Measurements from ENCODE around the gene C10orf71. TPM values are rescaled to one million over a fixed set of nuclear protein-coding genes. Genes with fewer than 3 reads are reported as not detected.

Gene C10orf71
- total RNA-seq, 1 experiment from 2014 or later: not detected

DNA sequence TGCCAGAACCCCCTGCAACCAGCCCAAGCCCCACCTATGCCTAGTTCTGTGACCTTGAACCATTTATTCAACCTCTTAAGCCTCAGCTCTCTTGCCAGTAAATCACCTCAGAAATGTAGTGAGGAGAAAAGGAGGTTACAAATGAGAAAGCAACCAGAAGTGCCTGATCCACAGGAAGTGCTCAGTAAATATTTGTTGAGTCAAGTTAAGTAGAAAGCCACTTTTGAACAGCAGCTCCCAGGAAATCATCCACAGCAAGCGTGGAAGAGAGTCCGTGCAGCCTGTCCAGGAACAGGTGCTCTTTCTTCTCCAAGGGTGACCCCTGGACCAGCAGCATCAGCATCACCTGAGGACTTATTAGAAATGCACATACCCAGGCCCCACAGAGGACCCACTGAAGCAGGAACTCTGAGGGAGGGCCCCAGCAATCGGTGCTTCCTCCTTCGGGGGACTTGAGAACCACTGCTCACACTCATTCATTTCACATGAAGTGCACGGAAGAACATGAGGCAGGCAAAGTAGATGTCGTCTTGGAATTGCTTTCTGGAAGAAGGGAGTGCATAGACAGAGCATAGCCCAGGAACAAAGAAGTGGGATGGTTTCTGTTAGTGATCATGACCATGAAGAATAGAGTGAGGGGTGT lies 6.3 kb upstream of the C10orf71 start:
- no peaks in the 10 kb centered on the region for H4K20me1 ChIP-seq (ENCODE audit: insufficient read depth, low read depth, low read length)
- no peak overlapping the region for H3K4me3 ChIP-seq (ENCODE audit: low read length)
- H3K4me2 ChIP-seq (ENCODE audit: low read depth, low read length, poor library complexity, severe bottlenecking): no peak overlapping the region
- H3K79me2 ChIP-seq (ENCODE audit: low read length): no peaks in the 10 kb centered on the region
- H3K27me3 ChIP-seq (ENCODE audit: low read length): no peaks in the 10 kb centered on the region
- H3K9me2 ChIP-seq (replicated peaks; ENCODE audit: insufficient read depth, low read length): no peaks in the 10 kb centered on the region
- H3K36me3 ChIP-seq (ENCODE audit: insufficient read depth, low read length): no peaks in the 10 kb centered on the region
- H3K9ac ChIP-seq (ENCODE audit: low read length): no peak overlapping the region
- H3K9me3 ChIP-seq (ENCODE audit: low read length): no peaks in the 10 kb centered on the region
- no peaks in the 10 kb centered on the region for H3K4me1 ChIP-seq (ENCODE audit: low read length)
- no peak overlapping the region for H2AFZ ChIP-seq (ENCODE audit: low read length)
- no peak for DNase-seq
- H3K27ac ChIP-seq (ENCODE audit: low read length): no peak overlapping the region

DNA sequence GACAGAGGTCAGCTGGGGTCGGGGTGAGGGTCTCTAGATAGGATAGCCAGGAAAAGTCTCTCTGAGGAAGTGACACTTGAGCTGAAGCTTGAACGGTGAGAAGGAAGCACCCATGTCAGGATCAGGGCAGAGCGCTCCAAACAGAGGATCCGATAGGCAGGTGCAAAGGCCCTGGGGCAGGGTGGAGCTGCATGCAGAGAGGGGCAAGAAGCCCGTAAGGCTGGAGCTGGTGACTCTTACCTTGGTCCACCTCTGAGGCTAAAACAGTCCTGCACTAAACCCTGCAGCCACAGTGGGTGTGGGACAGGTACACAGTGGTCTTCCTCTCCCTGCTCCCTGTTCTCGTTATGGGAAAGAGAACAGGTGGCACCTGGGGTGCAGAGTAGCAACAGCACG lies 5.8 kb upstream of the C10orf71 start:
- H3K4me1 ChIP-seq (ENCODE audit: low read length): no peaks in the 10 kb centered on the region

DNA sequence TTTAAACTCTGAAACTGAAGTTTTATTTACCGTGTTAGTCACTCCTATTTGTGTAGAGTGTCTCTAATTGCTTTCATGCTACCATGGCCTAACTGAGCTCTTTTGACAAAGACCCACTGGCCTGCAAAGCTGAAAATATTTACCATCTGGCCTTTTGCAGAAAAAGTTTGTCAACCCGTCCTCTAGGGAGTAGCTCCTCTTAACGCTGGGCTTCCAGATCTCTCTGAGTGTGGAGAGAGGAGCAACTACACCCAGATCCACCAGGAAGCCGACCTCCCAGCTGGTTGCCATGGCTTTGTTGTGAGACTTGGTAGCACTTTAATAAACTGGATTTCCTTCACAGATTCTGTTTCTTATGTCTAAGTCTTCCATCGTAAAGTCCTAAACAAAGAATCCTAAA lies 4.2 kb upstream of the C10orf71 start:
- Histone ChIP-seq H3K9me2 (replicated peaks; ENCODE audit: insufficient read depth, low read length) (no peaks in the 10 kb centered on the region), H3K4me3 (ENCODE audit: low read length) (no peak overlapping the region), H3K9ac (ENCODE audit: low read length) (no peak overlapping the region), H3K4me2 (ENCODE audit: low read depth, low read length, poor library complexity, severe bottlenecking) (no peak overlapping the region), H3K4me1 (ENCODE audit: low read length) (no peaks in the 10 kb centered on the region), H3K79me2 (ENCODE audit: low read length) (no peaks in the 10 kb centered on the region), H3K9me3 (ENCODE audit: low read length) (no peaks in the 10 kb centered on the region), H2AFZ (ENCODE audit: low read length) (no peak overlapping the region), H3K36me3 (ENCODE audit: insufficient read depth, low read length) (no peaks in the 10 kb centered on the region), H3K27ac (ENCODE audit: low read length) (no peak overlapping the region), H3K27me3 (ENCODE audit: low read length) (no peaks in the 10 kb centered on the region), H4K20me1 (ENCODE audit: insufficient read depth, low read depth, low read length) (no peaks in the 10 kb centered on the region)
- no peak for DNase-seq

More for the DNA sequence above, 5.8 kb upstream of the C10orf71 start:
- H3K36me3 ChIP-seq (ENCODE audit: insufficient read depth, low read length): no peaks in the 10 kb centered on the region
- H3K9me2 ChIP-seq (replicated peaks; ENCODE audit: insufficient read depth, low read length): no peaks in the 10 kb centered on the region
- H3K27me3 ChIP-seq (ENCODE audit: low read length): no peaks in the 10 kb centered on the region
- H3K4me3 ChIP-seq (ENCODE audit: low read length): no peak overlapping the region
- no peaks in the 10 kb centered on the region for H4K20me1 ChIP-seq (ENCODE audit: insufficient read depth, low read depth, low read length)
- no peak for DNase-seq
- H3K9me3 ChIP-seq (ENCODE audit: low read length): no peaks in the 10 kb centered on the region
- H2AFZ ChIP-seq (ENCODE audit: low read length): no peak overlapping the region
- H3K27ac ChIP-seq (ENCODE audit: low read length): no peak overlapping the region
- no peaks in the 10 kb centered on the region for H3K79me2 ChIP-seq (ENCODE audit: low read length)
- no peak overlapping the region for H3K9ac ChIP-seq (ENCODE audit: low read length)
- H3K4me2 ChIP-seq (ENCODE audit: low read depth, low read length, poor library complexity, severe bottlenecking): no peak overlapping the region

DNA sequence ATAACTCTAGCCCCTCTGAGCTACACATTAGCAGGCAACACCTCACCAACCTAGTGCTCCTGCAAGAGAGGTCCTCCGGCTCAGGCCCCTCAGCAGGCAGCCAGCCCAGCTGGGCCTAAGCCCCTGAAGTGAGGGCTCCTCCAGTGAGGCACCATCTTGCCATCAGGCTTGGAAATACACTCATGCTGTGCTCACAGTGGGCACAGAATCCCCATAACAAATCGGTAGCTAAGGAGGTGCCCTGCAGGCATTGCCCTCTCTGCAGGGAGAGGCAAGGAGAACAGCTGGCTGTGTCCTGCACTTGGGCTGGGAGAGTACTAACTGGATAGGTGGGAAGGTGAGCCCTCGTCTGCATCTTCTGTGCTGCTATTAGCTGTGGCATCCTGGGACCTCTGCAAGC lies 3.7 kb upstream of the C10orf71 start:
- no peaks in the 10 kb centered on the region for H4K20me1 ChIP-seq (ENCODE audit: insufficient read depth, low read depth, low read length)
- no peaks in the 10 kb centered on the region for H3K4me1 ChIP-seq (ENCODE audit: low read length)
- no peak overlapping the region for H3K9ac ChIP-seq (ENCODE audit: low read length)
- H3K36me3 ChIP-seq (ENCODE audit: insufficient read depth, low read length): no peaks in the 10 kb centered on the region
- no peaks in the 10 kb centered on the region for H3K27me3 ChIP-seq (ENCODE audit: low read length)
- no peak for DNase-seq
- no peak overlapping the region for H3K4me3 ChIP-seq (ENCODE audit: low read length)
- no peaks in the 10 kb centered on the region for H3K9me2 ChIP-seq (replicated peaks; ENCODE audit: insufficient read depth, low read length)
- H3K27ac ChIP-seq (ENCODE audit: low read length): no peak overlapping the region
- H3K79me2 ChIP-seq (ENCODE audit: low read length): no peaks in the 10 kb centered on the region
- H3K4me2 ChIP-seq (ENCODE audit: low read depth, low read length, poor library complexity, severe bottlenecking): no peak overlapping the region
- H3K9me3 ChIP-seq (ENCODE audit: low read length): no peaks in the 10 kb centered on the region
- no peak overlapping the region for H2AFZ ChIP-seq (ENCODE audit: low read length)

DNA sequence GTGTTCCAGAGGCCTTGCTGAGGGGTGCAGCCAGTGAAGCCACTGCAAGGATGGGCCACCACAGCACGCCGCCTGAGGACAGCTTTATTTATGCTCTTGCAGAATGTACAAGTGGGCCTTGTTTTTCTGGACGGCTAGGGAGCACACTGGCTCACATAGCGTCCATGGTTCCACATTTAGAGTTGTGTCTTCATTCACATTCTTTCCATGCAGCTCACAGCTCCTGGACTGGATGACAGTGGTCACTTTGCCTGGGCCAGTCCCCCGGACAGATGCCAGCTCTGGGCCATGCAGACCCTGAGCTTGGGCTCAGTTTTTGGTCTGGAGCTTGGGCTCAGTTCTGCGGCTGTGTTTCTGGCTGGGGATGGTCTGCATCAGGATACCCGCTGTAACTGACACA lies 2.6 kb upstream of the C10orf71 start:
- H2AFZ ChIP-seq (ENCODE audit: low read length): no peak overlapping the region
- no peaks in the 10 kb centered on the region for H3K27me3 ChIP-seq (ENCODE audit: low read length)
- H3K27ac ChIP-seq (ENCODE audit: low read length): no peak overlapping the region
- no peak overlapping the region for H3K4me3 ChIP-seq (ENCODE audit: low read length)
- H3K36me3 ChIP-seq (ENCODE audit: insufficient read depth, low read length): no peaks in the 10 kb centered on the region
- H3K9ac ChIP-seq (ENCODE audit: low read length): no peak overlapping the region
- no peaks in the 10 kb centered on the region for H4K20me1 ChIP-seq (ENCODE audit: insufficient read depth, low read depth, low read length)
- H3K4me2 ChIP-seq (ENCODE audit: low read depth, low read length, poor library complexity, severe bottlenecking): no peak overlapping the region
- H3K9me3 ChIP-seq (ENCODE audit: low read length): no peaks in the 10 kb centered on the region
- H3K79me2 ChIP-seq (ENCODE audit: low read length): no peaks in the 10 kb centered on the region
- DNase-seq: no peak
- no peaks in the 10 kb centered on the region for H3K9me2 ChIP-seq (replicated peaks; ENCODE audit: insufficient read depth, low read length)
- no peaks in the 10 kb centered on the region for H3K4me1 ChIP-seq (ENCODE audit: low read length)

DNA sequence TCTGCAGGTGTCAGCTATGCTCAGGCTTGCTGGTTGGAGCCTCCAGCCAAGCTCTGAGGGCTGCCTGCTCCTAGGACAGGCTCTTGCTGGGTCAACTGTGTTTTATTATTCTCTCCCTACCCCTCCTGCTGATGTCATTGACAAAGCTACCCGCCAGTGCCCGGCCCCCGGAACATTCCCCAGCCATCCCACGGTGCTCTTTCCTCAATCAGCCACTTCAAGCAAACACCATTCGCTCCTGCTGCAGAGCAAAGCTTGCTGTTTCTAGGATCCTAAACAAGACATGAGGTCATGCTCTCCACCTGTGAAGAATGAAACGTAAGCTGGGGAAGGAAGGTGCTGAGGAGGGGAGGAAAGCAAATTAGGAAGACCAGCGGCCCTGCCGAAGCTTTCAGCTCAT lies 2.1 kb upstream of the C10orf71 start:
- H3K4me1 ChIP-seq (ENCODE audit: low read length): no peaks in the 10 kb centered on the region
- H3K4me2 ChIP-seq (ENCODE audit: low read depth, low read length, poor library complexity, severe bottlenecking): no peak overlapping the region
- no peaks in the 10 kb centered on the region for H4K20me1 ChIP-seq (ENCODE audit: insufficient read depth, low read depth, low read length)
- H3K79me2 ChIP-seq (ENCODE audit: low read length): no peaks in the 10 kb centered on the region
- no peak overlapping the region for H3K4me3 ChIP-seq (ENCODE audit: low read length)
- no peaks in the 10 kb centered on the region for H3K27me3 ChIP-seq (ENCODE audit: low read length)
- H2AFZ ChIP-seq (ENCODE audit: low read length): no peak overlapping the region
- H3K9me2 ChIP-seq (replicated peaks; ENCODE audit: insufficient read depth, low read length): no peaks in the 10 kb centered on the region
- DNase-seq: no peak
- H3K36me3 ChIP-seq (ENCODE audit: insufficient read depth, low read length): no peaks in the 10 kb centered on the region
- H3K9ac ChIP-seq (ENCODE audit: low read length): no peak overlapping the region
- H3K27ac ChIP-seq (ENCODE audit: low read length): no peak overlapping the region
- H3K9me3 ChIP-seq (ENCODE audit: low read length): no peaks in the 10 kb centered on the region

DNA sequence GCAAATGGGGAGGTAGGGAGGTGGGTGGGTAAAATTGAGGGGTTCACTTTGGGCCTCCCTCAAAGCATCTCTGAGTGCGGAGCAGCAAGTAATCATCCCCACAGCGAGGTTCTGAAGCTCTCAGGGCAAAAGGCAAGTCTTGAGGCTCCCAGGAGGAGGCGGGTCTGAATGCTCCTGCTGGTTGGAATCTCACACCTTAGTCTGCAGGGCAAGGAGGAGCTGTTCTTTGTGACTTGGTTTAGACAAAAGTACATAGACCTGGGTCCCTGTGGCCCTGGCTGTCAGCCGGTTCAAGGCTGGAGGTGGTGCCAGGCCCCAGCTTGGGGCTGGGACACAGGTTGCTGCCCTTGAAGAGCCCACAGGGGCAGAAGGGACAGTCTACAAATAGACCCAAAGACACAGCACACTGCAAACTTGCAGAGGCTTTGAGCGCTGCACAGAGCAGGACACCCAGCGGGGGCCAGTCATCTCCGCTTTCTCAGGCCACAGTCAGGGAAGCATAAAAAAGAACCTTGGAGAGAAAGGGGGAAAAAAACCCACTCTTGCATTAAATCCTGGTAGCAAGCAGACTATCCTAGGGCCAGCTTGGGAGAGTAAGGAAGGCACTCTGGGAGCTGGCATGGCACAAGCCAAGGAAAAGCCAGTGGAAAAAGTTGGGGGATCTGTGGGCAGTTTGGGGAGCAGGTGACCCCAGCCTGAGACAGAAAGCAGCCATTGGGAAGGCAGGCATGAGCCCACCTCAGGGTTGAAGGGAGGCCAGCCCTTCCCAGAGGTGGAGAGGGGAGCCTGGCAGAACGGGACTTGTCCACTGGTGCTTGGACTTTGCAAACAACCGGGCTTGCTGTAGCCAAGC lies 926 bp upstream of the C10orf71 start:
- Histone ChIP-seq H2AFZ (ENCODE audit: low read length) (no peak overlapping the region), H3K9me2 (replicated peaks; ENCODE audit: insufficient read depth, low read length) (no peaks in the 10 kb centered on the region), H3K79me2 (ENCODE audit: low read length) (no peaks in the 10 kb centered on the region), H3K27ac (ENCODE audit: low read length) (no peak overlapping the region), H3K36me3 (ENCODE audit: insufficient read depth, low read length) (no peaks in the 10 kb centered on the region), H3K4me1 (ENCODE audit: low read length) (no peaks in the 10 kb centered on the region), H3K4me2 (ENCODE audit: low read depth, low read length, poor library complexity, severe bottlenecking) (no peak overlapping the region), H3K4me3 (ENCODE audit: low read length) (no peak overlapping the region), H3K9ac (ENCODE audit: low read length) (no peak overlapping the region), H3K27me3 (ENCODE audit: low read length) (no peaks in the 10 kb centered on the region), H4K20me1 (ENCODE audit: insufficient read depth, low read depth, low read length) (no peaks in the 10 kb centered on the region), H3K9me3 (ENCODE audit: low read length) (no peaks in the 10 kb centered on the region)
- DNase-seq: no peak

DNA sequence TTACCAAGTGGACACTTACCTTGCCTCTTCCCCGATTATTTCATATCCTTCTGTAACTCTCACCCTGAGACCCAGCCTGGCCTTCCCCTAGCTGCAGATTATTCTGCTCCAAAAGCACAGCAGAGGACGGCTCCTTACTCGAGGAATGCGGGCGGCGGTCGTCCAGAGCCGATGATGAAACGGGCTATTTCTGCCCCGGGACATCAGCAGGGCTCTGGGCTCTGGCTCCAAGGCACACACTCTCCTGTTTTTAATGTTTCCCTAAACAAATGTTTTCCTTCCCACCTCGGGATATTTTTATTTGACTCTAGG lies 343 bp upstream of the C10orf71 start:
- Histone ChIP-seq H4K20me1 (ENCODE audit: insufficient read depth, low read depth, low read length) (no peaks in the 10 kb centered on the region), H3K9me2 (replicated peaks; ENCODE audit: insufficient read depth, low read length) (no peaks in the 10 kb centered on the region), H3K79me2 (ENCODE audit: low read length) (no peaks in the 10 kb centered on the region), H3K27me3 (ENCODE audit: low read length) (no peaks in the 10 kb centered on the region), H3K9ac (ENCODE audit: low read length) (no peak overlapping the region), H3K4me3 (ENCODE audit: low read length) (no peak overlapping the region), H3K9me3 (ENCODE audit: low read length) (no peaks in the 10 kb centered on the region), H3K27ac (ENCODE audit: low read length) (no peak overlapping the region), H3K4me2 (ENCODE audit: low read depth, low read length, poor library complexity, severe bottlenecking) (no peak overlapping the region), H3K4me1 (ENCODE audit: low read length) (no peaks in the 10 kb centered on the region), H2AFZ (ENCODE audit: low read length) (no peak overlapping the region), H3K36me3 (ENCODE audit: insufficient read depth, low read length) (no peaks in the 10 kb centered on the region)
- DNase-seq: no peak
